Renal cortical epithelial cell (primary cell): ENCODE results near the gene ARMC2. TPM values are rescaled to one million over a fixed set of nuclear protein-coding genes. Genes with fewer than 3 reads are reported as not detected.
A peak's percentile ranks its signal among the peaks of the same experiment; 100 is the strongest.
"Not testable (repeated sequence)": the region's sequence is repeated elsewhere in the genome, so short reads cannot be mapped to it uniquely, and the experiment has no call there.

Experiments
- DNase-seq: peaks from one replicate; pipeline ENCODE4 v3.0.0-alpha.2; 2011; ENCODE audit warnings: low read depth
- total RNA-seq: library from RNA; depleted of rRNA; stranded (reverse); fragments of >200 nt; gene quantifications from 2 replicates; pipeline ENCODE4 v1.2.3, GENCODE V29; 2014

Gene ARMC2
- total RNA-seq, 1 donor from 2014 or later: 4.8 TPM

GRCh38 chr6:108916026-108916686, 67.9 kb downstream of the ARMC2 start:
- DNase-seq: no peak

GRCh38 chr6:108920751-108921150, 72.5 kb downstream of the ARMC2 start:
- DNase-seq: no peak

GRCh38 chr6:108921547-108922361, 73.5 kb downstream of the ARMC2 start:
- DNase-seq: no peak

- no peak for DNase-seq
Observed at GRCh38 chr6:108922499-108922898, 74.3 kb downstream of the ARMC2 start.

GRCh38 chr6:108927927-108928326, 79.7 kb downstream of the ARMC2 start:
- no peak for DNase-seq

- DNase-seq: no peak
Observed at GRCh38 chr6:108928650-108929049, 80.4 kb downstream of the ARMC2 start.

GRCh38 chr6:108931090-108931489, 82.9 kb downstream of the ARMC2 start:
- DNase-seq: not testable (repeated sequence)

GRCh38 chr6:108937170-108937569, 88.9 kb downstream of the ARMC2 start:
- peak; percentile 33 for DNase-seq

- DNase-seq: no peak
Observed at GRCh38 chr6:108940741-108941140, 92.5 kb downstream of the ARMC2 start.

GRCh38 chr6:108941281-108941680, 93.1 kb downstream of the ARMC2 start:
- DNase-seq: peak; percentile 52

GRCh38 chr6:108941859-108942258, 93.6 kb downstream of the ARMC2 start:
- peak; percentile 81 for DNase-seq

- DNase-seq: no peak
Observed at GRCh38 chr6:108942556-108943492, 94.6 kb downstream of the ARMC2 start.

GRCh38 chr6:108944071-108944470, 95.8 kb downstream of the ARMC2 start:
- no peak for DNase-seq

- DNase-seq: peak; percentile 89
Observed at GRCh38 chr6:108944707-108945680, 96.8 kb downstream of the ARMC2 start.

GRCh38 chr6:108945681-108946159, 97.5 kb downstream of the ARMC2 start:
- DNase-seq: peak; percentile 43

GRCh38 chr6:108946695-108947094, 98.5 kb downstream of the ARMC2 start:
- DNase-seq: peak; percentile 87

- peak; percentile 99 for DNase-seq
Observed at GRCh38 chr6:108947114-108947854, 99.1 kb downstream of the ARMC2 start.

- DNase-seq: peak; percentile 82
Observed at GRCh38 chr6:108948181-108948661, 100.0 kb downstream of the ARMC2 start.

GRCh38 chr6:108951351-108951953, 103.2 kb downstream of the ARMC2 start:
- DNase-seq: no peak
